MCF 10A (cell line): ENCODE measurements around the gene EEF1AKMT4. TPM values are rescaled to one million over a fixed set of nuclear protein-coding genes. Genes with fewer than 3 reads are reported as not detected.
"Not testable (repeated sequence)": the region's sequence is repeated elsewhere in the genome, so short reads cannot be mapped to it uniquely, and the experiment has no call there.

Source experiments
- BruUV-seq: library from RNA; stranded (reverse); fragments of 400-500 nt; replicated peaks from 2 replicates; lab custom pipeline; 2021; lab: Mats Ljungman, UMichigan
- CTCF ChIA-PET: fragments of 300-600 bp; sonication (Branson Sonifier 250); formaldehyde crosslinking; extraction: SDS; loops from one replicate; lab custom pipeline; 2021; ENCODE audit warnings: antibody characterized with exemption, inconsistent platforms; lab: Yijun Ruan, JAX
- POLR2A ChIA-PET: fragments of 300-600, 350-650 bp; sonication (Branson Sonifier 250); formaldehyde crosslinking; extraction: SDS; loops from one replicate; lab custom pipeline; 2020; ENCODE audit warnings: antibody characterized with exemption, inconsistent platforms; lab: Yijun Ruan, JAX
- DNase-seq: peaks from one replicate; pipeline ENCODE4 v3.0.0-alpha.2; 2018; ENCODE audit not compliant: unreplicated experiment
- H3K27ac Mint-ChIP-seq: one replicate; pipeline ENCODE4 v1.8.0; 2022; ENCODE audit warnings: mild to moderate bottlenecking, low read depth, mixed read lengths; ENCODE audit not compliant: unreplicated experiment
- H3K27me3 Mint-ChIP-seq: one replicate; pipeline ENCODE4 v1.8.0; 2022; ENCODE audit warnings: mixed read lengths; ENCODE audit not compliant: insufficient read depth, unreplicated experiment
- H3K36me3 Mint-ChIP-seq: one replicate; pipeline ENCODE4 v1.8.0; 2022; ENCODE audit warnings: mild to moderate bottlenecking, moderate library complexity, mixed read lengths; ENCODE audit not compliant: insufficient read depth, unreplicated experiment
- H3K4me1 Mint-ChIP-seq: one replicate; pipeline ENCODE4 v1.8.0; 2022; ENCODE audit warnings: mixed read lengths; ENCODE audit not compliant: insufficient read depth, unreplicated experiment
- H3K4me3 Mint-ChIP-seq: one replicate; pipeline ENCODE4 v1.8.0; 2022; ENCODE audit warnings: mild to moderate bottlenecking, moderate library complexity, mixed read lengths; ENCODE audit not compliant: unreplicated experiment
- H3K9me3 Mint-ChIP-seq: one replicate; pipeline ENCODE4 v1.8.0; 2022; ENCODE audit warnings: mixed read lengths; ENCODE audit not compliant: unreplicated experiment
- CTCF ChIP-seq: fragments of 200-600 bp; IDR thresholded peaks from one replicate; pipeline ENCODE4 v1.8.0; 2022; ENCODE audit warnings: antibody characterized with exemption, mild to moderate bottlenecking; ENCODE audit not compliant: unreplicated experiment
- intact Hi-C: fragments of 100-400 bp; cut with micrococcal nuclease; formaldehyde crosslinking; loops from 2 replicates; pipeline ENCODE4 v1.14.1; 2022
- total RNA-seq: library from RNA; stranded (reverse); gene quantifications from 2 replicates; pipeline ENCODE4 v1.2.3, GENCODE V29; 2022

The EEF1AKMT4 gene
- total RNA-seq, 1 experiment from 2014 or later: 10.1 TPM

- no peaks in the 10 kb centered on the region for H3K9me3 Mint-ChIP-seq
- no peaks in the 10 kb centered on the region for H3K36me3 Mint-ChIP-seq
- no TSS peak for BruUV-seq
- peak; percentile 51 for DNase-seq
- H3K27ac Mint-ChIP-seq: peak overlapping the region; percentile 7
- H3K4me1 Mint-ChIP-seq: peaks cover 16% of the 10 kb centered on the region
- ChIA-PET CTCF (interaction anchor here (0.6 to 1.2 kb wide), 4 partner anchors 10 to 27 kb away, joined by 3 read pairs; partner anchors contain the start of genes ALG3 and EEF1AKMT4), POLR2A (interaction anchor here (1.0 to 2.9 kb wide), 3 partner anchors 11 to 14 kb away, joined by 3 to 11 read pairs (median 4); partner anchors contain the start of gene EEF1AKMT4)
- intact Hi-C loops: no loop called here
- H3K4me3 Mint-ChIP-seq: peak overlapping the region; percentile 79
- TF ChIP-seq CTCF: no peak
- H3K27me3 Mint-ChIP-seq: no peaks in the 10 kb centered on the region
Measured at GRCh38 chr3:184261854-184262763, 12.6 kb downstream of the EEF1AKMT4 start.

GRCh38 chr3:184262764-184263179 is 13.3 kb downstream of the EEF1AKMT4 start:
- no peaks in the 10 kb centered on the region for H3K36me3 Mint-ChIP-seq
- no peak for DNase-seq
- H3K9me3 Mint-ChIP-seq: no peaks in the 10 kb centered on the region
- peaks cover 16% of the 10 kb centered on the region for H3K4me1 Mint-ChIP-seq
- TF ChIP-seq CTCF: no peak
- ChIA-PET POLR2A (no interaction called here), CTCF (interaction anchor here (0.6 to 2.3 kb wide), 3 partner anchors 13 to 27 kb away, joined by 3 to 8 read pairs (median 3); partner anchors contain the start of genes ALG3 and EEF1AKMT4)
- intact Hi-C loops: no loop called here
- H3K4me3 Mint-ChIP-seq: peak overlapping the region; percentile 79
- H3K27me3 Mint-ChIP-seq: no peaks in the 10 kb centered on the region
- H3K27ac Mint-ChIP-seq: no peak overlapping the region
- no TSS peak for BruUV-seq

GRCh38 chr3:184267249-184267648 is 17.8 kb downstream of the EEF1AKMT4 start:
- H3K9me3 Mint-ChIP-seq, H3K4me1 Mint-ChIP-seq, POLR2A ChIA-PET, intact Hi-C loops, BruUV-seq, H3K27me3 Mint-ChIP-seq, H3K4me3 Mint-ChIP-seq, H3K27ac Mint-ChIP-seq, DNase-seq, H3K36me3 Mint-ChIP-seq: not testable (repeated sequence)
- CTCF ChIA-PET: interaction anchor here (0.8 to 1.8 kb wide), 2 partner anchors 17 to 53 kb away, joined by 4 read pairs; no protein-coding TSS in a partner anchor

- POLR2A ChIA-PET: no interaction called here
- no peaks in the 10 kb centered on the region for H3K4me1 Mint-ChIP-seq
- H3K4me3 Mint-ChIP-seq: no peak overlapping the region
- no peak overlapping the region for H3K27ac Mint-ChIP-seq
- H3K27me3 Mint-ChIP-seq: peaks cover 14% of the 10 kb centered on the region
- TF ChIP-seq CTCF: no peak
- CTCF ChIA-PET: interaction anchor here (0.5 to 1.5 kb wide), 5 partner anchors 10 to 1256 kb away, joined by 3 to 5 read pairs (median 3); partner anchors contain the start of gene CAMK2N2
- BruUV-seq: no TSS peak
- peaks cover 6% of the 10 kb centered on the region for H3K36me3 Mint-ChIP-seq
- DNase-seq: no peak
- intact Hi-C loops: no loop called here
- no peaks in the 10 kb centered on the region for H3K9me3 Mint-ChIP-seq
Measured at GRCh38 chr3:184272269-184272668, 22.8 kb downstream of the EEF1AKMT4 start.
